Lower leg skin (tissue), 3 donors: ENCODE results near the gene APOC4.

Experiments used
- CTCF ChIP-seq, 3 donors: fragments of 450-650 bp; IDR thresholded peaks; one replicate each; pipeline ENCODE4 v1.5.1; 2016; ENCODE audit warnings: antibody characterized with exemption in 3 of 3, mild to moderate bottlenecking in 3 of 3, moderate library complexity in 2 of 3
- POLR2A ChIP-seq, 2 donors: fragments of 450-650 bp; IDR thresholded peaks; one replicate each; pipeline ENCODE4 v1.6.1; 2016 to 2017; ENCODE audit warnings: antibody characterized with exemption in 2 of 2, mild to moderate bottlenecking in 1 of 2, moderate library complexity in 1 of 2

- no peak for TF ChIP-seq CTCF (IDR thresholded peaks at IDR 0.05)
- no peak for TF ChIP-seq POLR2A (IDR thresholded peaks at IDR 0.05)
Measured at GRCh38 chr19:44947041-44947581, 5.1 kb downstream of the APOC4 start.
